Fibroblast of gingiva (primary cell): ENCODE data around the gene NDUFS2.
"Not testable (repeated sequence)": the region's sequence is repeated elsewhere in the genome, so short reads cannot be mapped to it uniquely, and the experiment has no call there.

Experiments
- DNase-seq: peaks from one replicate; pipeline ENCODE4 v3.0.0-alpha.2; 2011; ENCODE audit warnings: low read depth

Gene NDUFS2

DNA sequence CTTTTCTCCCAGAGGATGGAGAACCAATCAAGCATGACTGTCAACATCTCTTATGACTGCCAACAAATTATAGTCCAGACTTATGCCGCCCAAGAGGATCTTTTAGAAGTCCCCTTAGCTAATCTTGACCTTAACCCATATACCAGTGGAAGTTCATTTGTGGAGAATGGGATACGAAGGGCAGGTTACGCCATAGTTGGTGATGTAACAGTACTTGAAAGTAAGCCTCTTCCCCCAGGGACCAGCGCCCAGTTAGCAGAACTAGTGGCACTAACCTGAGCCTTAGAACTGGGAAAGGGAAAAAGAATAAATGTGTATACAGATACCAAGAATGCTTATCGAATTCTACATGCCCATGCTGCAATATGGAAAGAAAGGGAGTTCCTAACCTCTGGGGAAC lies 53.1 kb downstream of the NDUFS2 start:
- DNase-seq, result not testable (repeated sequence)

DNA sequence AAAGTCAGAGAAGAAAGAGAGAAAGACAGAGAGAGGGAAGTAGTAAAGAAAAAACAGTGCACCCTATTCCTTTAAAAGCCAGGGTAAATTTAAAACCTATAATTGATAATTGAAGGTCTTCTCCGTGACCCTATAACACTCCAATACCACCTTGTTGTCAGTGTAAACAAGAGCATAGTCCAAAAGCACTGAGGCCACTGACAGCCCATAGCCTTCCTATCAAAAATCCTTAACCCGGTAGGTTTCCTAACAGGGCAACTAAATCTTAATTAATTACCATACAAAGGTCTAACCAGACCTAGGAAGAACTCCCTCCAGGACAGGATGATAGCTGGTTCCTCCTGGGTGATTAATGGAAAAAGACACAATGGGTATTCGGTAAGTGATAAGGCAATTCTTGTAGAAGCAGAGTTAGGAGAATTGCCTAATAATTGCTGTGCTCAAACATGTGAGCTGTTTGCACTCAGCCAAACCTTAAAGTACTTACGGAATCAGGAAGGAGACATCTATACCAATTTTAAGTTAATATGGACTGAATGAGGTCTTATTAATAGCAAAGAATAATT lies 53.9 kb downstream of the NDUFS2 start:
- not testable (repeated sequence) for DNase-seq

DNA sequence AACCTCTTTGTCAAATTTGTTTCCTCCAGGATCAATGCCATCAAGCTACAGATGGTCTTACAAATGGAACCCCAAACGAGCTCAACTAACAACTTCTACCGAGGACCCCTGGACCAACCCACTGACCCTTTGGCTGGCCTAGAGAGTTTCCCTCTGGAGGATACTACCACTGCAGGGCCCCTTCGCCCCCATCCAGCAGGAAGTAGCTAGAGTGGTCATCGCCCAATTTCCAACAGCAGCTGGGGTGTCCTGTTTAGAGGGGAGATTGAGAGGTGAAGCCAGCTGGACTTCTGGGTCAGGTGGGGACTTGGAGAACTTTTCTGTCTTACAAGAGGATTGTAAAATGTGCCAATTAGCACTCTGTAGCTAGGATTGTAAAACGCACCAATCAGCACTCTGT lies 54.9 kb downstream of the NDUFS2 start:
- not testable (repeated sequence) for DNase-seq

DNA sequence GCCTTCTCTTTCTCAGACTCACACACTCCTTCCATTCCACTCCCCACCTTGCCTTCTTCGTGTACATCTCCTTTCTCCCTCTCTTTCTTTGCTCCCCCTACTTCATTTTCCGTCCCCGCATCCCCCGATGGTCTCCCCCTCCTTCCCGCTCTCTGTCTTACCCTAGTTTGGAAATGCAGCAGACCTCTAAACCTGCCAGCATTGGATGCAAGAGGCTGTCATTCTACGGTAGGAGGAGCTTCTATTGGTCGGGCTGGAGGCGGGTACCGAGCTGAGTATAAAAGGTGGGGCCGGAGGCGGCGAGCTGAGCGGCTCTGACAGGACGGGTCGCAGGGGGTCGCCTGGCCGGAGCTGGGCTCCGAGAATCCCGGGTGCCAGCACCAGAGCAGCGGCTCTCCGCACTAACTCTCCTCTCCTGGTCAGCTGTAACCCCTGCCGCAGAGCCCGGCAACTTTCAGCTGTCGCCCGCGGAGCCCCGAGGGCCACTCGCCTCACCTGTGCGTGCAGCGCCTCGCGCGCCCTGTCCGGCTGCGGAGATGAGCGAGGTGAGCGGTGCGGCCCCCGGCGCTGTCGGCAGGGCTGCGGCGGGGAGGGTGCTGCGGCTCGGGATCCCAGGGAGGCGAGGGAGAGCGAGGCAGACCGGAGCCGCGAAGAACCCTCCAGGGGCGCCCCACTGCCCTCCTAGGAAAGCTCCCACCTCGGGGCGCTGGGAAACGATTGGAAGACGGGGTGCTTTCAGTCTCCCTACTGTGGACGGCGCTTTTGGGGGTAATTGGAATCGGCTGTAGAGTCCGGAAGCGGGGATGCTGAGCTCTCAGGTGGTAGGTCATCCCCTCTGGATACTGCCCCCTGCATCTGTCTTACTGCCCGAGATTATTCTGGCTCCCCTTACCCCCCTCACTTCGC lies 56.5 kb downstream of the NDUFS2 start, which contains the start of gene PCP4L1:
Gene PCP4L1, plus strand, starts transcription at position 307 of the 906 bp plus-strand sequence. Its CDS starts 230 bp downstream, at position 537.
- DNase-seq, result peak; percentile 32

DNA sequence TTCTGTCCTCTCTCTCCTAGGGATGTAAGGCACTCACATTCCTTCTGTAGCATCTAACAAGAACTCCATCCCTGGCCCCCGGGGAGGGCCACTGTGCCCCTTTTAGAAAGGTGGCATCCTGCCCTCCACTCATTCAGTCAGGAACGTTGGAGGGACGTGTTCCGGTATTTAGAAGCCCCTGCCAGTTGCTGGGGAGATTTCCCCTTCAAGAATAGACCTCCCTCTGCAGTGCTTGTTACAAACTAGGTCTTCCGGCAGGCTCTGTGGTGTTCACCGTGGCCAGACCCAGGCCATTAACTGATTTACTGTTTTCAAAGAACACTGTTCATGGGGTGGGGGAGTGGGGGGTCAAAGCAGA lies 57.2 kb downstream of the NDUFS2 start:
- no peak for DNase-seq

DNA sequence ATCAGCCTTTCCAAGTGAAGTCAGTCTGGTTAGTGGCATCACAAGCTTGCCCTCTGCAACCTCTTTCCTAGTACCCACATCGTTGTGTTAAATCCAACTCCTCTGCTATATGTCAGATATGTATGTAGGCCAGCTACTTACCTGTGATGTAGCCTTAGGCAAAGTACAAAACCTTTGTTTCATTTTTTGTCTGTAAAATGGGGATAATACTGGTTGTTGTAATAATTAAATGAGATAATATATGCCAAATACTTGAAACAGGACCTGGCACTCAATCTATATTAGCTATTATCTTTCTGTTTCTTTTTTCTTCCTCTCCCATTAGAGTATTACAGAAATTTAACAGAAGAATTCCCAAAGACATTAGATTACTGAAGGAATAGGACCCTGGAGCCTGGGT lies 57.6 kb downstream of the NDUFS2 start:
- no peak for DNase-seq

DNA sequence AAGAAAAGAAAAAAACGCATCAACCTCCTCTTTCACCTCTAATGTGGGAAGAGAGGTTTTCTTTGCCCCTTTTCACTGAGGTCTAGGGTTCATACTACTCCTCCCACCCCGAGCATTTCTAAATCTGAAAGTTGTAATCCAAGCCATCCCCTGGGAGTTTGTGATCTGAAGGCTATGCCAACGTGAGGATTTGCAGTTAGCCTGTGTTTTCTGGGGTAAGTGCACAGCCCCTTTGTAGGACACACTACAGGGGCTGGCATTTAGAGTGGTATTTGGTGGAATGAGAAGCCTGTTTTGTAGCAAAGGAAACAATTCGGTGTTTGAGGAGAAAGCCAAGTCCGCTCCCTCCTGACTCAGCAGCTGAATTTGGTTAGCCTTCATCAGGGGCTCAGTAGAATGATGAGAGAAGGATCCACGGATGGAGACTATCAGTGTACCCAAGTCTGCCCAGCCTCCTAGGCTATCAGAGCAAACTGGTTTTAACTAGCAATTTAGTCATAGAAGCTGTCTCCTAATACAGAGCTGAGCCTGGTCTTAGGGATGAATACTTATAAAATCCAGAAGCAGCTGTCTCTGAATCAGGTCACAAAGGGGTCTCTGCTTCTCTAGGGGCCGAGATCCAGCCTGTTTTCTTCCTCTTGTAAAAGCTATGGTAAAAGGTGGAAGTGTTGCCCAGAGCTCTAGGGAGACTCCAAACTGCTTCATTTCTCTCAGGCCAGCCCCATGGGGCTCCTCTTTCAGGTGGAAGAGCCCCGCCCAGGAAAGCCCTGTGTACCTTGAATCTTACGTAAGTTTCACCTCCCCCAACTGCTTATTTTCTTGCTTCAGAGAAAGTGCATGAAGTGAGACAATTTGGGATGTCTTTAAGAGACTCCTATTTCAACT lies 58.5 kb downstream of the NDUFS2 start:
- DNase-seq, result peak; percentile 21

DNA sequence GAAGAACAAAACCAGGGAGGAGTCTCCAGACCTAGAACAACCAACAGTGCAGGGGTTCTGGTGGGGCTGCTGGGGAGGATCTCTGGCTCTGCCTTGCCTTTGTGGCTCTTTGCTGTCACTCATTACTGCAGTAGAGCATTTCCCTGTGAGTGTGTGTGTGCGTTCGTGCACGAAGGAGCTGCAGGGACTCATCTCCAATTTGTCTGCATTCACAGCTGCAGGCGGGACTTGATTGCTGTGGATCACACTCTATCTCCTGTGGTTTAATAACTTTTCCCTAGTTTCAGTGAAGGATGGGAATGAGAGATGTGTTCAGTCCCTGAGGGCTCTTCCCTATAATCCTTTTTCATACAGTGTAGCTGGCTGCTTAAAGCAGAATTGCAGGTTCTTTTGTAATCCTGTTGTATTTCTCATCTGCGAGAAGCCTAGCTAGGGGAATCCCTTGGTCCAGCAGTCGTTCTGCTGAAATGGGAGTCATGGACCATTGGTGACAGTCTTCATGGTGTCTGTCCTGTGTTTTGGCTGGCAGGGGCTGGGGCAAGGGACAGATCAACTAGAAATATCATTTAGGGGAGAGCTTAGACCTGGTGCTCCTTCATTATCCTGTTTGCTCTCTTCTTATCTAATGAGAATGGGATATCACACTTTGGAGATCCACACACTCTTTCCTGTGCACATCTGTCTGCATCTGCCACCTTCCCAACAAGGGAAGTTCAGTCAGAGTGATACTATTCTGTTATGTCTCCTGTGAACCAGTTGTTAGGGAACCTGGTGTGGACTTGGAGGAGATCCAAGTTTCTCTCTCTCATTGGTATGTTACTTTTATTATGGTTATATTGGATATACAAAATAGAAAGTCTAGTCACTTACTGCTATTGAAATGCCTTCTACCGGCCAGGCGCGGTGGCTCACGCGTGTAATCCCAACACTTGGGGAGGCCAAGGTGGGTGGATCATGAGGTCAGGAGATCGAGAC lies 59.4 kb downstream of the NDUFS2 start:
- no peak for DNase-seq
